GM23248 (cell line): Measurements from ENCODE around the gene HARBI1.

Experiments used
- EZH2 ChIP-seq: fragments of 200-600 bp; sonication (generic); IDR thresholded peaks from 2 replicates; pipeline ENCODE4 v1.6.1; 2018; ENCODE audit warnings: antibody characterized with exemption, mild to moderate bottlenecking; ENCODE audit not compliant: insufficient read depth, poor library complexity, severe bottlenecking
- EZH2phosphoT487 ChIP-seq: fragments of 200-600 bp; sonication (generic); IDR thresholded peaks from 2 replicates; pipeline ENCODE4 v1.6.1; 2018; ENCODE audit warnings: antibody characterized with exemption, moderate library complexity, mild to moderate bottlenecking, low read depth; ENCODE audit not compliant: insufficient read depth

- TF ChIP-seq EZH2, result no peak
- no peak for TF ChIP-seq EZH2phosphoT487
Measured at GRCh38 chr11:46604796-46605195, 12.2 kb downstream of the HARBI1 start.
